ENCODE data around the gene NAMPT. TPM values are rescaled to one million over a fixed set of nuclear protein-coding genes. Genes with fewer than 3 reads are reported as not detected.
"Not testable (repeated sequence)": the region's sequence is repeated elsewhere in the genome, so short reads cannot be mapped to it uniquely, and the experiment has no call there.

The NAMPT gene
- total RNA-seq, 4 donors from 2014 or later = 107 to 199 (median 159) TPM

- TF ChIP-seq POLR2A (IDR thresholded peaks at IDR 0.05) (no peak), CTCF (IDR thresholded peaks at IDR 0.05 in 4 of 5, conservative IDR thresholded peaks at IDR 0.05 in 1 of 5) (no peak)
- intact Hi-C loops (cut with DNase I; ENCODE audit: low total_unique reads) = no loop called here
- Histone ChIP-seq H3K4me1 (no peaks in the 10 kb centered on the region), H3K4me3 (no peak overlapping the region), H3K27me3 (no peaks in the 10 kb centered on the region), H3K27ac (no peak overlapping the region), H3K36me3 (no peaks in the 10 kb centered on the region), H3K9me3 (no peaks in the 10 kb centered on the region)
- in situ Hi-C loops (cut with MboI; ENCODE audit: low sequenced_read_pairs in 4 of 4) = no loop called here
- ATAC-seq = no peak
- no peak for DNase-seq
Measured at GRCh38 chr7:106306256-106306655, 21.5 kb upstream of the NAMPT start.

- Histone ChIP-seq H3K36me3 (no peaks in the 10 kb centered on the region), H3K4me1 (no peaks in the 10 kb centered on the region), H3K4me3 (no peak overlapping the region), H3K27ac (no peak overlapping the region), H3K9me3 (no peaks in the 10 kb centered on the region), H3K27me3 (no peaks in the 10 kb centered on the region)
- in situ Hi-C loops (cut with MboI; ENCODE audit: low sequenced_read_pairs in 4 of 4) = no loop called here
- no peak for ATAC-seq
- TF ChIP-seq CTCF (IDR thresholded peaks at IDR 0.05 in 4 of 5, conservative IDR thresholded peaks at IDR 0.05 in 1 of 5) = no peak
- no peak for TF ChIP-seq POLR2A (IDR thresholded peaks at IDR 0.05)
- DNase-seq = no peak
- intact Hi-C loops (cut with DNase I; ENCODE audit: low total_unique reads) = no loop called here
Measured at GRCh38 chr7:106305732-106306131, 20.9 kb upstream of the NAMPT start.

- intact Hi-C loops (cut with DNase I; ENCODE audit: low total_unique reads) = no loop called here
Measured at GRCh38 chr7:106304568-106304967, 19.8 kb upstream of the NAMPT start.

GRCh38 chr7:106298631-106299030 lies 13.8 kb upstream of the NAMPT start:
- H3K4me3 ChIP-seq; H3K27me3 ChIP-seq; ATAC-seq; H3K36me3 ChIP-seq; H3K9me3 ChIP-seq; H3K4me1 ChIP-seq; intact Hi-C loops (cut with DNase I; ENCODE audit: low total_unique reads); DNase-seq; H3K27ac ChIP-seq: not testable (repeated sequence)
- in situ Hi-C loops (cut with MboI; ENCODE audit: low sequenced_read_pairs in 4 of 4) = loop anchor here in 2 of 4 donors (25.0 kb wide), 3 partner anchors 111 to 864 kb away; partner anchors contain the start of gene HBP1 (in 1 of the 2)

More at GRCh38 chr7:106304568-106304967, 19.8 kb upstream of the NAMPT start:
- Histone ChIP-seq H3K4me3 (no peak overlapping the region), H3K27me3 (no peaks in the 10 kb centered on the region), H3K27ac (no peak overlapping the region), H3K36me3 (no peaks in the 10 kb centered on the region), H3K9me3 (no peaks in the 10 kb centered on the region), H3K4me1 (no peaks in the 10 kb centered on the region)
- DNase-seq (no peak), ATAC-seq (no peak)
- no peak for TF ChIP-seq CTCF (IDR thresholded peaks at IDR 0.05 in 4 of 5, conservative IDR thresholded peaks at IDR 0.05 in 1 of 5)
- no peak for TF ChIP-seq POLR2A (IDR thresholded peaks at IDR 0.05)
- in situ Hi-C loops (cut with MboI; ENCODE audit: low sequenced_read_pairs in 4 of 4) = no loop called here

- H3K4me1 ChIP-seq; DNase-seq; H3K4me3 ChIP-seq; H3K9me3 ChIP-seq; H3K36me3 ChIP-seq; H3K27ac ChIP-seq; H3K27me3 ChIP-seq; intact Hi-C loops (cut with DNase I; ENCODE audit: low total_unique reads); ATAC-seq: not testable (repeated sequence)
- in situ Hi-C loops (cut with MboI; ENCODE audit: low sequenced_read_pairs in 4 of 4) = loop anchor here in 2 of 4 donors (25.0 kb wide), 3 partner anchors 111 to 864 kb away; partner anchors contain the start of gene HBP1 (in 1 of the 2)
Measured at GRCh38 chr7:106298155-106298554, 13.4 kb upstream of the NAMPT start.

- H3K27ac ChIP-seq = no peak overlapping the region
- H3K36me3 ChIP-seq = no peaks in the 10 kb centered on the region
- H3K27me3 ChIP-seq = no peaks in the 10 kb centered on the region
- intact Hi-C loops (cut with DNase I; ENCODE audit: low total_unique reads) = no loop called here
- no peaks in the 10 kb centered on the region for H3K9me3 ChIP-seq
- TF ChIP-seq CTCF (IDR thresholded peaks at IDR 0.05 in 4 of 5, conservative IDR thresholded peaks at IDR 0.05 in 1 of 5) (no peak), POLR2A (IDR thresholded peaks at IDR 0.05) (no peak)
- no peak overlapping the region for H3K4me3 ChIP-seq
- ATAC-seq (no peak), DNase-seq (no peak)
- no peaks in the 10 kb centered on the region for H3K4me1 ChIP-seq
- in situ Hi-C loops (cut with MboI; ENCODE audit: low sequenced_read_pairs in 4 of 4) = loop anchor here in 2 of 4 donors (25.0 kb wide), 3 partner anchors 107 to 868 kb away; partner anchors contain the start of gene HBP1 (in 1 of the 2)
Measured at GRCh38 chr7:106294334-106294733, 9.6 kb upstream of the NAMPT start.

Data from gastrocnemius medialis (tissue), 4 donors.